ENCODE data around the gene MOV10.

MOV10 gene

DNA sequence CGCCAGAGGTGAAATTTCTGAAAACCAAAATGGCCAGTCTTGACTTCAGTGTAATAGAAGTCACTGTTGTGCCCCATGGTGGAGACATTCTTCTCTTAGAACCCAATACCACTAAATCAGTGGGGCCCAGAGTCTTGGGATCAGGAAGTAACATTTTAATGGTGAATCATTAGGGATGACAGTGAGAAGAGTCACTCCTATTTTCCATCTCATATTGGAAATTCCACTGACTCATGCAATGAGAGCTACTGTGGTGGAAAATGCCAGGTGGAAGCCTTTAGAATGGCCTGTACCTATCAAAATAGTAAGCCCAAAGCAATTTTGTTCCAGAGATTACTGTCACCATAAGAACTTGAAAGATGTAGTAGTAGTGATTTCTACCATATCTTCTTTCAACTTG is 61.3 kb downstream of the MOV10 start:
- no peak for DNase-seq (ENCODE audit: low read depth, low spot score)

GRCh38 chr1:112737573-112737972 is 63.1 kb downstream of the MOV10 start:
- no peak for DNase-seq (ENCODE audit: low read depth, low spot score)

DNA sequence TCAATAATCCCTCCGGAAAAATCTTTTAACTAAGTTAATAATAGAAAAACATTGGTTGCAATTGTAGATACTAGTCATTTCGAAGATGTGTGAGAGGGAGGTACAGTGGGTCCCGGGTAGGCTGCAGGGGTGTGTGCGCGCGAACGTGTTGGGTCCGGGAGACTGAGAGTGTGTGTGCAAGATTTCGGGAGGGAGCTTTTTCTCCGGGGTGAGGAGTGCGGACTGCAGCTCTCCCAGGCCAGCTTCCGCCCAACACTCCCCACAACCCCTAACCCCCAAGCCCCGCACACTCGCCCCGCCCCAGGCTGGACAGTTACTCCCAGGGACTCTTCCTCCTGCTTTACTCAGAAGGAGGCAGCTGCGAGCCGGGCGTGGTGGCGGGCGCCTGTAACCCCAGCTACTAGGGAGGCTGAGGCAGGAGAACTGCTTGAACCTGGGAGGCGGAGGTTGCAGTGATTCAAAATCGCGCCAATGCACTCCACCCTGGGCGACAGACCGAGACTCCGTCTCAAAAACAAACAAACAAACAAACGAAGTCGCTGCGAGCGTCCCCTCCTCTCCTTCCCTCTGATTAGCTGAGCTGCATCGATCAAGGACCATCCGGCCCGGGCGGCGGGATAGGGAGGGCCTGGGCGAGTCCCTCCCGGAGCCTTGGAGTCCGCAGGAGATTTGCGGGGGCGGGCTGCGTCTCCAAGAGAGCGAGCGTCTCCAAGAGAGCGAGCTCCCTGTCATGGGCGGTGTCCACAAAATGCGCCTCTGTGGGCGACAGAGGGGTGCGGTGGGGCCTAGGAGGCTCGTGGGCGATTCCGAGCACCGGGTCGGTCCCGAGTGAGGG is 68.9 kb downstream of the MOV10 start:
- no peak for DNase-seq (ENCODE audit: low read depth, low spot score)

DNA sequence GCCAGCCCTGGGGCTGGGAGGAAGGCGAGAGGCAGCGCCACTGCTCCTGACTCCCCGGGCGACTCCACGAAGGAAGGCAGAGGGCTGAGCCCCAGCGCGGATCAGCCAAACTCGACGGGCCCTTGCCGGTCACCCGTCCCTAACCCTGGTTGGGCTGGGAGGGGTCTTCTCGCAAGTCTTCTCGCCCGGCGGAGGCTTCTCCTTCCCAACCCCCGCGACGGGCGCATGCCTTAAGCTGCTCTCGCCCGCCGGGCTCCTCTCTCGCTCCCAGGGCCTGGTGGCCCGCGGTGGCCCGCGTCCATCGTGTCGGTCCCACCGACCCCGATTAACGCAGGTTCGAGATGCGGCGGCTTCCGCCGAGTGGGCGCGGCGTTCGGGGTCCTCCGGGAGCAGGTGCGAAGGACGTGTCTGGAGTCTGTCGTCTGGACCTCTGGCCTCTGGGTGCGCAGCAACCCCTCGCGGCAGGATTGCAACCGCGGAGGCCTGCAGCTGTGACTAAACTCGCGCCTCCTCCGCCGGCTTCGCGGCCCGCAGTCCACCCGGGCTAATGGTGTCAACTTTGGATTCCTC is 69.6 kb downstream of the MOV10 start:
- DNase-seq (ENCODE audit: low read depth, low spot score) = no peak

- DNase-seq (ENCODE audit: low read depth, low spot score) = no peak
Observed at GRCh38 chr1:112748396-112748795, 73.9 kb downstream of the MOV10 start.
